ENCODE data around the gene BLACAT1.

The BLACAT1 gene

GRCh38 chr1:205470131-205470530, 14.3 kb upstream of the BLACAT1 start:
- no peak overlapping the region for H3K9ac ChIP-seq (ENCODE audit: low read length)
- peaks cover 9% of the 10 kb centered on the region for H3K4me1 ChIP-seq (ENCODE audit: control insufficient read depth, low read depth, low read length)
- H3K4me3 ChIP-seq (ENCODE audit: low read length): no peak overlapping the region
- no peaks in the 10 kb centered on the region for H3K9me3 ChIP-seq (ENCODE audit: control insufficient read depth, low read depth, low read length)
- H3K27ac ChIP-seq (ENCODE audit: low read length): no peak overlapping the region
- peaks cover 9% of the 10 kb centered on the region for H3K27me3 ChIP-seq (ENCODE audit: control insufficient read depth, insufficient read depth, low read length)
- no peaks in the 10 kb centered on the region for H3K36me3 ChIP-seq (ENCODE audit: control insufficient read depth, low read depth, low read length)

GRCh38 chr1:205466595-205467220, 10.9 kb upstream of the BLACAT1 start:
- Histone ChIP-seq H3K36me3 (ENCODE audit: control insufficient read depth, low read depth, low read length) (no peaks in the 10 kb centered on the region), H3K27me3 (ENCODE audit: control insufficient read depth, insufficient read depth, low read length) (no peaks in the 10 kb centered on the region), H3K9me3 (ENCODE audit: control insufficient read depth, low read depth, low read length) (no peaks in the 10 kb centered on the region), H3K9ac (ENCODE audit: low read length) (no peak overlapping the region), H3K4me3 (ENCODE audit: low read length) (no peak overlapping the region), H3K27ac (ENCODE audit: low read length) (no peak overlapping the region), H3K4me1 (ENCODE audit: control insufficient read depth, low read depth, low read length) (peaks cover 5% of the 10 kb centered on the region)

GRCh38 chr1:205465392-205465791, 9.5 kb upstream of the BLACAT1 start:
- Histone ChIP-seq H3K4me3 (ENCODE audit: low read length) (no peak overlapping the region), H3K36me3 (ENCODE audit: control insufficient read depth, low read depth, low read length) (no peaks in the 10 kb centered on the region), H3K27ac (ENCODE audit: low read length) (no peak overlapping the region), H3K4me1 (ENCODE audit: control insufficient read depth, low read depth, low read length) (peaks cover 5% of the 10 kb centered on the region), H3K9me3 (ENCODE audit: control insufficient read depth, low read depth, low read length) (no peaks in the 10 kb centered on the region), H3K9ac (ENCODE audit: low read length) (no peak overlapping the region), H3K27me3 (ENCODE audit: control insufficient read depth, insufficient read depth, low read length) (no peaks in the 10 kb centered on the region)

GRCh38 chr1:205458777-205459566, 3.1 kb upstream of the BLACAT1 start:
- Histone ChIP-seq H3K9ac (ENCODE audit: low read length) (no peak overlapping the region), H3K4me3 (ENCODE audit: low read length) (no peak overlapping the region), H3K36me3 (ENCODE audit: control insufficient read depth, low read depth, low read length) (peaks cover 2% of the 10 kb centered on the region), H3K27me3 (ENCODE audit: control insufficient read depth, insufficient read depth, low read length) (peaks cover 4% of the 10 kb centered on the region), H3K9me3 (ENCODE audit: control insufficient read depth, low read depth, low read length) (no peaks in the 10 kb centered on the region), H3K4me1 (ENCODE audit: control insufficient read depth, low read depth, low read length) (peaks cover 18% of the 10 kb centered on the region), H3K27ac (ENCODE audit: low read length) (no peak overlapping the region)

- H3K9ac ChIP-seq (ENCODE audit: low read length): peak overlapping the region; percentile 91
- peaks cover 10% of the 10 kb centered on the region for H3K36me3 ChIP-seq (ENCODE audit: control insufficient read depth, low read depth, low read length)
- H3K4me1 ChIP-seq (ENCODE audit: control insufficient read depth, low read depth, low read length): peaks cover 32% of the 10 kb centered on the region
- peaks cover 4% of the 10 kb centered on the region for H3K27me3 ChIP-seq (ENCODE audit: control insufficient read depth, insufficient read depth, low read length)
- H3K4me3 ChIP-seq (ENCODE audit: low read length): peak overlapping the region; percentile 92
- no peaks in the 10 kb centered on the region for H3K9me3 ChIP-seq (ENCODE audit: control insufficient read depth, low read depth, low read length)
- peak overlapping the region; percentile 56 for H3K27ac ChIP-seq (ENCODE audit: low read length)
Observed at GRCh38 chr1:205456868-205457745, 1.3 kb upstream of the BLACAT1 start.

GRCh38 chr1:205456383-205456867, 580 bp upstream of the BLACAT1 start:
- peak overlapping the region; percentile 92 for H3K4me3 ChIP-seq (ENCODE audit: low read length)
- H3K9me3 ChIP-seq (ENCODE audit: control insufficient read depth, low read depth, low read length): no peaks in the 10 kb centered on the region
- H3K4me1 ChIP-seq (ENCODE audit: control insufficient read depth, low read depth, low read length): peaks cover 38% of the 10 kb centered on the region
- H3K36me3 ChIP-seq (ENCODE audit: control insufficient read depth, low read depth, low read length): peaks cover 10% of the 10 kb centered on the region
- peak overlapping the region; percentile 78 for H3K27ac ChIP-seq (ENCODE audit: low read length)
- peak overlapping the region; percentile 91 for H3K9ac ChIP-seq (ENCODE audit: low read length)
- H3K27me3 ChIP-seq (ENCODE audit: control insufficient read depth, insufficient read depth, low read length): peaks cover 4% of the 10 kb centered on the region

GRCh38 chr1:205454903-205455335, 926 bp downstream of the BLACAT1 start:
- Histone ChIP-seq H3K27me3 (ENCODE audit: control insufficient read depth, insufficient read depth, low read length) (peaks cover 4% of the 10 kb centered on the region), H3K4me3 (ENCODE audit: low read length) (peak overlapping the region; percentile 92)

GRCh38 chr1:205453466-205453865, 2.4 kb downstream of the BLACAT1 start:
- Histone ChIP-seq H3K9me3 (ENCODE audit: control insufficient read depth, low read depth, low read length) (no peaks in the 10 kb centered on the region), H3K4me3 (ENCODE audit: low read length) (no peak overlapping the region), H3K27ac (ENCODE audit: low read length) (no peak overlapping the region), H3K36me3 (ENCODE audit: control insufficient read depth, low read depth, low read length) (peaks cover 10% of the 10 kb centered on the region), H3K27me3 (ENCODE audit: control insufficient read depth, insufficient read depth, low read length) (peaks cover 4% of the 10 kb centered on the region), H3K9ac (ENCODE audit: low read length) (no peak overlapping the region), H3K4me1 (ENCODE audit: control insufficient read depth, low read depth, low read length) (peaks cover 61% of the 10 kb centered on the region)

More at GRCh38 chr1:205454903-205455335, 926 bp downstream of the BLACAT1 start:
- peak overlapping the region; percentile 38 for H3K27ac ChIP-seq (ENCODE audit: low read length)
- peaks cover 50% of the 10 kb centered on the region for H3K4me1 ChIP-seq (ENCODE audit: control insufficient read depth, low read depth, low read length)
- no peaks in the 10 kb centered on the region for H3K9me3 ChIP-seq (ENCODE audit: control insufficient read depth, low read depth, low read length)
- peaks cover 10% of the 10 kb centered on the region for H3K36me3 ChIP-seq (ENCODE audit: control insufficient read depth, low read depth, low read length)
- peak overlapping the region; percentile 91 for H3K9ac ChIP-seq (ENCODE audit: low read length)

- Histone ChIP-seq H3K36me3 (ENCODE audit: control insufficient read depth, low read depth, low read length) (peaks cover 10% of the 10 kb centered on the region), H3K4me1 (ENCODE audit: control insufficient read depth, low read depth, low read length) (peaks cover 65% of the 10 kb centered on the region), H3K9ac (ENCODE audit: low read length) (no peak overlapping the region), H3K9me3 (ENCODE audit: control insufficient read depth, low read depth, low read length) (no peaks in the 10 kb centered on the region), H3K4me3 (ENCODE audit: low read length) (no peak overlapping the region), H3K27ac (ENCODE audit: low read length) (no peak overlapping the region), H3K27me3 (ENCODE audit: control insufficient read depth, insufficient read depth, low read length) (peaks cover 3% of the 10 kb centered on the region)
Observed at GRCh38 chr1:205452933-205453332, 2.9 kb downstream of the BLACAT1 start.

GRCh38 chr1:205452364-205452763, 3.5 kb downstream of the BLACAT1 start:
- Histone ChIP-seq H3K9me3 (ENCODE audit: control insufficient read depth, low read depth, low read length) (no peaks in the 10 kb centered on the region), H3K4me3 (ENCODE audit: low read length) (peak overlapping the region; percentile 47), H3K4me1 (ENCODE audit: control insufficient read depth, low read depth, low read length) (peaks cover 65% of the 10 kb centered on the region), H3K9ac (ENCODE audit: low read length) (peak overlapping the region; percentile 51), H3K36me3 (ENCODE audit: control insufficient read depth, low read depth, low read length) (peaks cover 10% of the 10 kb centered on the region), H3K27ac (ENCODE audit: low read length) (no peak overlapping the region), H3K27me3 (ENCODE audit: control insufficient read depth, insufficient read depth, low read length) (no peaks in the 10 kb centered on the region)

GRCh38 chr1:205451759-205452164, 4.1 kb downstream of the BLACAT1 start:
- peak overlapping the region; percentile 21 for H3K27ac ChIP-seq (ENCODE audit: low read length)
- H3K9me3 ChIP-seq (ENCODE audit: control insufficient read depth, low read depth, low read length): no peaks in the 10 kb centered on the region
- H3K4me3 ChIP-seq (ENCODE audit: low read length): peak overlapping the region; percentile 47
- H3K4me1 ChIP-seq (ENCODE audit: control insufficient read depth, low read depth, low read length): peaks cover 71% of the 10 kb centered on the region
- H3K36me3 ChIP-seq (ENCODE audit: control insufficient read depth, low read depth, low read length): peaks cover 10% of the 10 kb centered on the region
- no peaks in the 10 kb centered on the region for H3K27me3 ChIP-seq (ENCODE audit: control insufficient read depth, insufficient read depth, low read length)
- peak overlapping the region; percentile 51 for H3K9ac ChIP-seq (ENCODE audit: low read length)
